Uterus (tissue), 4 donors: ENCODE measurements around the gene ALG2. TPM values are rescaled to one million over a fixed set of nuclear protein-coding genes. Genes with fewer than 3 reads are reported as not detected.

Experiments used
- DNase-seq, 2 donors: peaks; one replicate each; pipeline ENCODE4 v3.0.0-alpha.2; 2019 to 2020
- H3K27ac ChIP-seq, 2 donors: fragments of 200-600 bp; sonication (generic); 1 replicate in 1 of 2; 2 replicates in 1 of 2; pipeline ENCODE4 v1.5.1; 2016 to 2018
- H3K27me3 ChIP-seq, 2 donors: fragments of 200-600 bp; sonication (generic); one replicate each; pipeline ENCODE4 v1.5.1; 2018 to 2019; ENCODE audit warnings: control low read depth in 1 of 2
- H3K36me3 ChIP-seq, 2 donors: fragments of 200-600 bp; sonication (generic); one replicate each; pipeline ENCODE4 v1.5.1; 2019; ENCODE audit warnings: control low read depth in 1 of 2
- H3K4me1 ChIP-seq, 2 donors: fragments of 200-600 bp; sonication (generic); one replicate each; pipeline ENCODE4 v1.5.1; 2018 to 2019; ENCODE audit warnings: control low read depth in 1 of 2
- H3K4me3 ChIP-seq, 2 donors: fragments of 200-600 bp; sonication (generic); 1 replicate in 1 of 2; 2 replicates in 1 of 2; pipeline ENCODE4 v1.5.1; 2018 to 2019; ENCODE audit warnings: mild to moderate bottlenecking in 1 of 2
- H3K9me3 ChIP-seq, 2 donors: fragments of 200-600 bp; sonication (generic); one replicate each; pipeline ENCODE4 v1.5.1; 2019; ENCODE audit warnings: control low read depth in 1 of 2
- CTCF ChIP-seq, 4 experiments: fragments of 200-600 bp in 2 of 4; fragments of 450-650 bp in 2 of 4; sonication (generic) in 2 of 4; IDR thresholded peaks; one replicate each; pipeline ENCODE4 v1.5.1; 2016 to 2019; ENCODE audit warnings: antibody characterized with exemption in 4 of 4, mild to moderate bottlenecking in 2 of 4, moderate library complexity in 1 of 4
- POLR2A ChIP-seq, 2 donors: fragments of 450-650 bp; IDR thresholded peaks; one replicate each; pipeline ENCODE4 v1.6.1; 2016; ENCODE audit warnings: antibody characterized with exemption in 2 of 2, mild to moderate bottlenecking in 1 of 2, moderate library complexity in 1 of 2
- intact Hi-C: fragments of 100-400 bp; cut with DNase I; formaldehyde crosslinking; loops from one replicate; pipeline ENCODE4 v1.15.1; 2023; ENCODE audit warnings: low total_unique reads
- total RNA-seq, 4 donors: library from RNA; depleted of rRNA in 3 of 4; stranded (reverse); fragments of >200 nt in 3 of 4; gene quantifications; one replicate each; pipeline versions ENCODE4 v1.1.0 to v1.2.4, GENCODE V29; 2014 to 2023
- donor health status: DM: yes; HTN: yes; CAD: no.

ALG2 gene
- total RNA-seq, 4 donors from 2014 or later, result 37.6 to 62.2 (median 45.3) TPM

GRCh38 chr9:99237356-99237755, 15.6 kb upstream of the ALG2 start:
- DNase-seq, result no peak
- H3K4me1 ChIP-seq, result no peaks in the 10 kb centered on the region
- no peak overlapping the region for H3K27ac ChIP-seq
- intact Hi-C loops, result no loop called here
- no peaks in the 10 kb centered on the region for H3K9me3 ChIP-seq
- no peaks in the 10 kb centered on the region for H3K36me3 ChIP-seq
- H3K4me3 ChIP-seq, result no peak overlapping the region
- no peaks in the 10 kb centered on the region for H3K27me3 ChIP-seq
- TF ChIP-seq POLR2A (IDR thresholded peaks at IDR 0.05), result no peak
- TF ChIP-seq CTCF (IDR thresholded peaks at IDR 0.05), result no peak

DNA sequence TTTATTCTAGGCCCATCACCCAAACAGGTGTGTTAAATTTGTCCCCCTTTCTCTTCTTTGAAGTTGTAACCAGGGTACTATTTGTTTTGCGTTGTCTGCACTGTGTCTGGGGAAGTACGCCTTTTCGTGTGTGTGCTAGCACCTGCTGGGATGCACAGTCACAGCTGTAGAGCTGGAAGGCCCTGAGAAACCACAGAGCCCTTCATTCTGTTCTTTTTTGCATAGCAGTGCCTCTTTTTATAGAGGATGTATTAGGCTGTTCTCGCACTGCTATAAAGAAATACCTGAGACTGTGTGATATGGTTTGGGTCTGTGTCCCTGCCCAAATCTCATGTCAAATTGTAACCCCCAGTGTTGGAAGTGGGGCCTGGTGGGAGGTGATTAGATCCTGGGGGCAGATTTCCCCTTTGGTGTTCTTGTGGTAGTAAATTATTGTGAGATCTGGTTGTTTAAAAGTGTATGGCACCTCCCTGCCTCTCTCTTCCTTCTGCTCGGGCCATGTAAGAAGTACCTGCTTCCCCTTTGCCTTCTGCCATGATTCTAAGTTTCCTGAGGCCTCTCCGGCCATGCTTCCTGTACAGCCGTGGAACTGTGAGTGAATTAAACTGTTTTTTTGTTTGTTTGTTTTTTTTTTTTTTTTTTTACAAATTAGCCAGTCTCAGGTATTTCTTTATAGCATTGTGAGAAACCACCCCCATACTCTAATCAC, 14.3 kb upstream of the ALG2 start:
- no peak for DNase-seq
- no peak overlapping the region for H3K4me3 ChIP-seq
- no peak overlapping the region for H3K27ac ChIP-seq
- H3K27me3 ChIP-seq, result no peaks in the 10 kb centered on the region
- no peaks in the 10 kb centered on the region for H3K36me3 ChIP-seq
- intact Hi-C loops, result no loop called here
- no peaks in the 10 kb centered on the region for H3K9me3 ChIP-seq
- TF ChIP-seq POLR2A (IDR thresholded peaks at IDR 0.05), result no peak
- TF ChIP-seq CTCF (IDR thresholded peaks at IDR 0.05), result no peak
- H3K4me1 ChIP-seq, result no peaks in the 10 kb centered on the region

DNA sequence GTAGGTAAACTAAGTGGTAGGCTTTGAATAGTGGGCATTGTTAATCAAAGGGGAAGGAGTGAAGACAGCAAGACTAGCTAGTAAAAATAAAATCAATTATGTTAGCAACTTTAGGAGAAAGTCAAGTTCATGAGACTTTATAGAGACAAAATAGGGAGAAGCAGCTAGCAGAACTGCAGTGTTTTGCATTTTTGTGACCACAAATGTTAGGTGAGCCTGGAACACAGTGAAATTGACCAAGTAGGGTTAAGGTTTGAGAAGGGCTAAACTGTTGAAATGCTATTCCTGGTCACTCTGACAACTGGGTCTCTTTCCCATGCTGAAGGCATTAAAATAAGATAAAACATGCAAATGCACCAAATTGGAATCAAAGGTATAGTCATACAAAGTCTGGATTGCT, 13.3 kb upstream of the ALG2 start:
- H3K4me1 ChIP-seq, result no peaks in the 10 kb centered on the region
- intact Hi-C loops, result no loop called here
- TF ChIP-seq POLR2A (IDR thresholded peaks at IDR 0.05), result no peak
- no peak for TF ChIP-seq CTCF (IDR thresholded peaks at IDR 0.05)
- no peak overlapping the region for H3K27ac ChIP-seq
- H3K9me3 ChIP-seq, result no peaks in the 10 kb centered on the region
- no peak for DNase-seq
- no peaks in the 10 kb centered on the region for H3K27me3 ChIP-seq
- H3K36me3 ChIP-seq, result no peaks in the 10 kb centered on the region
- H3K4me3 ChIP-seq, result no peak overlapping the region

DNA sequence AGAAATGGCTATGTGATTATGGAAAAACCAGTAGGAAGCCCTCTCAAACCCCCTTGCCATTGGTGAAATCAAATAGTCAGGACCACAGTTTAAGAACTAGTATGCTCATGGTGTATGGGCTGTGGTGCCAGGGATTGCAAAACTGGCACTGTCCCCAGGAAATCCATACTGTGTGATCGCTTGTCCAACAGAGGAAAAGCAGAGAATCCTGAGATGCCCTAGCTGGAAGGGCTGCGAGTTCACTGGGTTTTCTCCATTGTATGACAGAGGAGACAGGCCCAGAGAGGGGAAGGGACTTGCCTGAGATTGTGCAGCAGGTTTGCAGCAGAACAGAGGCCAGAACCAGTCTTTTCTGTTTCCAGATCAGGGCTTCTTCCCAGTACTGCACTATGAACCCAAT, 12.9 kb upstream of the ALG2 start:
- Histone ChIP-seq H3K4me3 (no peak overlapping the region), H3K27me3 (no peaks in the 10 kb centered on the region), H3K4me1 (no peaks in the 10 kb centered on the region), H3K27ac (no peak overlapping the region), H3K9me3 (no peaks in the 10 kb centered on the region), H3K36me3 (no peaks in the 10 kb centered on the region)
- no peak for DNase-seq
- TF ChIP-seq POLR2A (IDR thresholded peaks at IDR 0.05), result no peak
- TF ChIP-seq CTCF (IDR thresholded peaks at IDR 0.05), result no peak
- intact Hi-C loops, result no loop called here

DNA sequence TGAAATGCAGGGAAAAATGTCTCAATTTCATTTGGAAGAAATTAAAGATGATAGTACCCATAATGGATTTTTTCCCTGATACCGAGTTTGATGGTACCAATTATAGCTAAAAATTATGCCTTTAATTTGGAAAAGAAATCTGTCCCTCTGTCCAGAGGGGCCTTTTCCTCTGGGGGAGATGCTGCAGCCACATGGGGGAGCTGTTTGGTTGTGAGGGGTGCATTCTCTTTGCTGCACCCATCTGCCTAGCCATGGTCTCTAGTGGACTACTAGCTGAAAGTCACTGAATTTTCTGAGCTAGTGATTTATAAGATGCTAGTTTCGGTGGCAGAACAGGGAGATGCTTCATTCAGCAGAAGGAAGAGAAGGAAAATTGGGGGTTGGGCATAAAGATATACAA, 10.0 kb upstream of the ALG2 start:
- intact Hi-C loops, result no loop called here
- Histone ChIP-seq H3K4me3 (no peak overlapping the region), H3K27me3 (no peaks in the 10 kb centered on the region), H3K9me3 (no peaks in the 10 kb centered on the region), H3K36me3 (no peaks in the 10 kb centered on the region), H3K27ac (no peak overlapping the region), H3K4me1 (no peaks in the 10 kb centered on the region)
- TF ChIP-seq CTCF (IDR thresholded peaks at IDR 0.05), result no peak
- no peak for TF ChIP-seq POLR2A (IDR thresholded peaks at IDR 0.05)
- DNase-seq, result no peak
